Fibroblast of skin of right biceps (primary cell): ENCODE data around the gene MAD2L2.

Experiments
- DNase-seq: peaks from one replicate; pipeline ENCODE4 v3.0.0-alpha.2; 2013

Gene MAD2L2

DNA sequence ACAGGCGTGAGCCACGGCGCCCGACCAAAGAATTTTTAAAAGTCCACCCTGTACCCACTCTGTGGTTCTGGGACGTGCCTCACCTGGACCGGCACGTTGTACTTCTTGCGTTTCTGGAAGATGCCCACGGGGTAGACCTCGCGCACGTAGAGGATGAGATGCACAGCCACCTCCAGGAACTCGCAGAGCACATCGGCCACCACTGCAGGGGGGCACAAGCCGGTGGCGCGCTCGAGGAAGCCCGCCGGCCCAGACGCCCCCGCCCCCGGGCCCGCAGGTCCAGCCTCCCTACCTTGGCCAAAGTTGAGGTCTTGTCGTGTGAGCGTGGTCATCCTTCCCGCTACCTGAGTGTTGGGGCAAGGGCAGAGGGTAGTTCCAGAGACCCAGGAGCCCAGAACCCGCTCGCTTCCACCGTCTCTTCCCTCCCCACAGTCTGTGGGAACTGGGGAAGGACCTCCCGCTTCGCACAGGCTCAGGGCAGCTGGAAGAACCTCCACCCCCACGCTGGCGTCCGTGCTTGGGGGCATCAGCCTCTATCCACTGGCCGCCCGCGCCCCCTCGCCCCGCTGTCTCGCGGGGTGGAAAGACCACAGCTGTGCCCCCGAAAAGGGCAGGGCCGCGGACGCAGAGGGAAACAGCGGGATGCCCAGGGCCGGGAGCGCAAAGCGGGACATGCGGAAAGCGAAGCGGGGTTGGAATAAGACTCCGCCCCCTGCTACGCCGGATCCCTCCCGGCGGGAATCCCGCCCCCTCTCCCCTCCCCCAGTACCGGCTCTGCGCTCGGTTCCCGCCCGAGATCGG, 478 bp downstream of the MAD2L2 start:
- DNase-seq, result no peak

DNA sequence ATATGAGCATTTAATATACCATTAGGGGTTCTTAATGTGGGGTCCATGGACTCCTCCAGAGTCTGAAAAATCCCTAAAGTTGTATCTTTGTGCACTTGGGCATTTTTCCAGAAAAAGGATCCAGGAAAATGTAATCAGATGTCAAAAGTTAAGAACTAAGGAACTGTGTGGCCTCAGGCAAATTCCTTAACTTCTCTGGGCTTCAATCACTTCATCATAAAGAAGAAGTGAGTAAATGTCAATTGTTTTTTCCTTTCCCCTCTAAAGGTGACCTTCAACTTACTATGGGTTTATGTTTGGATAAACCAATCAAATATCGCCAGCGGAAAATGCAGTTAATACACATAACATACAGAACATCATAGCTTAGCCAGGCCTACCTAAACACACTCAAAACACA, 2.5 kb downstream of the MAD2L2 start:
- DNase-seq, result no peak

DNA sequence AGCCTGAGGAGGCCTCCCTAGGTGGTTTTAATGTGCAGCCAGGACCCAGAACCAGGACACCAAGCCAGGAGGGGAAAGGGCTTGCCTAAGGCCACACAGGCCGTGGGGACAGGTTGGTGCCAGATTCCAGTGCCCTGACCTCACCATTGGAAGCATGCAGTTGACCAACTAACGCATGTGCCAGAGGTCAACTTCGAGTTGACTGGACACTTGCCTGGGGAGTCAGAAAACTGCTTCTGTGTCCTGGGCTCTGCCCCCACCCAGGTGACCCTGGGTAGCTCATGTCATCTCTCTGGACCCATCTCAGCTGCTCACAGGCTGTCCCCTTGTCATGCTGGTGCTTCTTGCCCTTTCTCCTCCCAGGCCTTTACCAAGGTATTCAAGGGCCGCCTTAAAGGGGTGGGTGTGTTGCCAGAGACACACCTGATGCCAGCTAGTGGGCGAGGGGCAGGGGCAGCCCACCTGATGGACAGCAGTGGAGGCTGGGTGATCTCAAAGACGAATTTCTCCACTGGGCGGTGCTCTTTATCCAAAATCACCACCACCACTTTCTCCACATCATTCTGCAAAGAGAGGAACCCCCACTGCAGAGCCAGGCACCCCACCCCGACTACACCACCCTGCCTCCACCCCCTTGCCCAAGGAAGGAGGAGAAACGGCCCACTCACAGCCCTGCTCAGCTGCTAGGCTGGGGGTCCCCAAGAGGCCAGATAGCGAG, 4.4 kb downstream of the MAD2L2 start:
- no peak for DNase-seq

DNA sequence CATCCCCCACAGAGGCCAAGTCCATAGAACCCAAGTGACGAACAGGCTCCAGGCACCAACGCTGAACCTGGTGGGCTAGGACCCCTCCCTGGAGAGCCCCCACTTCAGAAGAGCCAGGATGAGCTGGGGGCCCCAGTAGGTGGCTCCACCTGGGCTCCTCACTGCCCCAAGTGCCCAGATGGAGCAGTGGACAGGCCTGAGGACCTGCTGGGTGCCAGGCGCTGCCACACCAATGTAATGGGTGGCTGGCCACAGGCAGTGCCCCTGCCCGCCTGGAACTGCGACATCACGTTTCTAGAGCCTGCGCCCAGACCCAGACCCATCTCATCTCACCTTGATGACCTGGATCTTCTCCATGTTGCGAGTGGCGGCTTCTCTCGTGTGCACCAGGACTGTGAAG, 5.6 kb downstream of the MAD2L2 start:
- DNase-seq, result no peak

DNA sequence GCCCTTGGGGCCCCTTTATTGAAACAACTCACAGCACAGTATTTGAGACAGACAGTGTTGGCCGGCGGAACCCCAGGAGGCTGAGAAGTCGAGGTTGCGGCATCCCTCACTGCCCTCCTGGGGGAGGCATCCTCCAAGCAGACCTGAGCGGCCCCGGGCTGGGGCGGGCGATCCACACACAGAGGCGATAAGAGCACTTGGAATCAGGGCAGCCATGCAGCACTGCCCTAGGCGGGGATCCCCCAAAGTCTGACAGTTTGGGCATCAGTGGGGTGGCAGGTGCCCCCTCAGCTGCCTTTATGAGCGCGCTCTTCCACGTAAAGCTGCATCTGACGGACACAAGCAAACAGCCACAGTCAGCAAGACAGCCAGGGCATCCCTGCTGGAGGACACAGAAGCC, 6.5 kb downstream of the MAD2L2 start:
- DNase-seq, result no peak

DNA sequence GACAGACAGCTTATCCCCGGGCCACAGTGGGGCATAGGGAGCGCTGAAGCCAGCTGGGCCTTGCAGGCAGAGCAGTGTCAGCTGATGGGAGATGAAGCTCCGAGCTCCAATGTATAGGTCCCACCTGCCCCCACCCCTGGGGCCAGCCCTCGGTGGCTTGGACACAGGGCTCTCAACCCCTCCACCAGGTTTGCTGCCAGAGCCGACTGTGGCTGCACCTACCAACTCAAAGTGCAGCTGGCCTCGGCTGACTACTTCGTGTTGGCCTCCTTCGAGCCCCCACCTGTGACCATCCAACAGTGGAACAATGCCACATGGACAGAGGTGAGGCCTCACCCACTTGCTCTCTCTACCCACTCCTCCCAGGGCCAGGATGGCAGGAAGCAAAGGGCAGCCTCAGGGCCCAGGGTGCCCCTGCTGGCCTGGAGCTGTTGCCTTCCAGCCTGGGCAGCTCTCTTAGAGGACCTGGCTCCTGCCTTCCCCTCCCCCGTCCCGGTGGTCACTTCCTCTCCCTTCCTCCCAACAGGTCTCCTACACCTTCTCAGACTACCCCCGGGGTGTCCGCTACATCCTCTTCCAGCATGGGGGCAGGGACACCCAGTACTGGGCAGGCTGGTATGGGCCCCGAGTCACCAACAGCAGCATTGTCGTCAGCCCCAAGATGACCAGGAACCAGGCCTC, 7.7 kb downstream of the MAD2L2 start:
- no peak for DNase-seq

DNA sequence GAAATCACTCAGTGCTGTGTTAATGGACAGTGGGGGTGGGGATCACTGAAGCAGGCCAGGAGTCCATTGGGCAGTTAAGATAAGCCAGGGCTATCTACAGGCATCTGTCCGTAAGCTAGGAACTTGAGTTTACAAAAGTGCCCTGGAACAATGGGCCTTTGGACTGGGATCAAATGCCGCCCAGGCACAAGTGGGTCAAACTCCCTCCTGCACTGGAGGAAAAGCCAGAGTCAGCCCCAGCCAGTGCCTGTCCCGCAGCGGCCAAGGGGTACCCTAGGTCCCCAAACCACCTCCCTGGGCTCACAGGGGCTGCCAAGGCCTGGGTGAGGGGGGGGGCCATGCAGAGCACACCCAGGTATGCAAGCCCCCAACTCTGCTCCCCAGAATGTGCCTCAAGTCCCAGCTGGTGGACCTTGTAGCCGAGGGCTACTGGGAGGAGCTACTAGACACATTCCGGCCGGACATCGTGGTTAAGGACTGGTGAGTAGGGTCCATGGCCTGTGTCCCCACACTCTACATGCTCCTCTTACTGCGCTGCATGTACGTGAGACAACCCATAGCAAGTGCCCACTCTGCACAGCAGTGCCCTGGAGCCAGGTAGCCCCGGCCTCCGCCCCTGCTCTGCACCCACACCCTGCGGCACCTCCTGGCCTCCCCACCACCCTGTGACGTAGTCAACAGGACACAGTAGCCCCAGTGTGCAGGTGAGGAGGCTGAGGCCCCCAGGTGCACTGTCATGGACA, 9.2 kb downstream of the MAD2L2 start:
- DNase-seq, result no peak

DNA sequence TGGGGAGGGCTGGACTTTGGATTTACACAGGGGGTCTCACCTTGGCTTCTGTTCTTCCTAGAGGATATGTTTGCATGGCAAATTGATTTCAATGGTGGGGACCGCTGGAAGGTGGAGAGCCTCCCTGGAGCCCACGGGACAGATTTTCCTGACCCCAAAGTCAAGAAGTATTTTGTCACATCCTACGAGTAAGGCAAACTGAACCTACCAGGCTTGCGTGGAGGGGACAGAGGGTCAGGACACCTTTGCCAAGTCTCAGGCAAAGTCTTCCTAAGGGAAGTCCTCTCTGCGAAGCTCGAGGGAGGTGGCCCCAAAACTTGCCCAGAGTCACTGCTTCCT, 9.8 kb downstream of the MAD2L2 start:
- no peak for DNase-seq

DNA sequence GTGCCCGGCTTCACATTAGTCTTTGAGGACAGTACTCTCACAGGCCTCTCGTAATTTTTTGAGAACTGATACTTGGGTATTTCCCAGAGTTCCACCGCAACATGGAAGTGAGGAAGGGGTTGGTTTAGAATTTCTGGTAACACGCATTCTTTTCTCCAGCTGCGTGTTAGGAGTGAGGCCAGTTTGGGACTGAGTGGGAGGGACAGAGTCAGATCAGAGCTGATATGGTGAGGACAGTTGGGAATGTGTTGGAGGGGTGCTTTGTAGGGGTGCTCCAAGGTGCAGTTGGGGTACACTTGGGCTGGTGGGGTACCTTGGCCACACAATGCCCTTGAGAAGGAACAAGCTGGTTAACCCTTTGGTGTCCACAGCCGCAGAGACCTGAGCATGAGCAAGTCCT, 10.2 kb downstream of the MAD2L2 start:
- DNase-seq, result no peak

DNA sequence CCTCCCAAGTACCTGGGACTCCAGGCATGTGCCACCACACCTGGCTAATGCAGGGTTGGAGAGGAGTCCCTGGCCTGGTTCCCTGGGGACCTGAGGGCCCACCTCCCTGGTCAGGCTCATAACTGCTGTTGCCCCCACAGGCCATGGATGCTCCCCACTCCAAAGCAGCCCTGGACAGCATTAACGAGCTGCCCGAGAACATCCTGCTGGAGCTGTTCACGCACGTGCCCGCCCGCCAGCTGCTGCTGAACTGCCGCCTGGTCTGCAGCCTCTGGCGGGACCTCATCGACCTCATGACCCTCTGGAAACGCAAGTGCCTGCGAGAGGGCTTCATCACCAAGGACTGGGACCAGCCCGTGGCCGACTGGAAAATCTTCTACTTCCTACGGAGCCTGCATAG, 12.4 kb downstream of the MAD2L2 start:
- DNase-seq, result no peak

DNA sequence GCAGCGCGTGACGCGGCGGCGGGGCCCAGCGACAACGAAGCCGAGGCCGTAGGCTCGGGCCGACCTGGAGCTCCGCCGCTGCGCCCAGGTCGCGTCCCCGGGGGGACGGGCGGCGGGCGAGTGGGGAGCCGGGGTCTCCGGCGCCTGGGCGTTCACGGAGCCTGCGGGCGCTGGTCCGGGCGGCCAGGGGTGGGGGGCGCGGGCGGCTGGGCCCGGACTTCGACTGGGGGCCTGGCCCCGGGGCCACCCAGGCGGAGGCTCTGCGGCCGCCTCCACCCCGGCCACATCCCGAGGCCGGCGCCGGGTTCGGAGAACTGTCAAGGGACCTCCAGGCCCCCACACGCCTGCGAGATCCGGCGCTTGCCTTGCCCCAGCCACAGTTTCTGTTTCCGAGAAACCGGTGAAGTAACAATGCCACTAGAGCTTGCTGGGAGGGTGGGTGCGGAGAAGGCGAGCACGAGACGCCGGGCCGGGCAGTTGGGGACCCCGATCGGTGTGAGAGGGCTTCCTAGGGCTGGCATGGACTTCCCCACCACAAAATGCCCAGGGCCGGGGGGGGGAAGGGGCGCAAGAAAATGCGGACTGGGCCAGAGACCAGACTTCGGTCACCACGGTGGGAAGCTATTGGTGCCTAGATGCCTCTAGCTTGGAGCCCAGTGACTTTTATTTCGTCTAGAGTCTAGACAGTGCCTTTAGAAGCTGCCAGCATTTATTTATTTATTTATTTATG, 16.4 kb downstream of the MAD2L2 start:
- peak; percentile 29 for DNase-seq

DNA sequence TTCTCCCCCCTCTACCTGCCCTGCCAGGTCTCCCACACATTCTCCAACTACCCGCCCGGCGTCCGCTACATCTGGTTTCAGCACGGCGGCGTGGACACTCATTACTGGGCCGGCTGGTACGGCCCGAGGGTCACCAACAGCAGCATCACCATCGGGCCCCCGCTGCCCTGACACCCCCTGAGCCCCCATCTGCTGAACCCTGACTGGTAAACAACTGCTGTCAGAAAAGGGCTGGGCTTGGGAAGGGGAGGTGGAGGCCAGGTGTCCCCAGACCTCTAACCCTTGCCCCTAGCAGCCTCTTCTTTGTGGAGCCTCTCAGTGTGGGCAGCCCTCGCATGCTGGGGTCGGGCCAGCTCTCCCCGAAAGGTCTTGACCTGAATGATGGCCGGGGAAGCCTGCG, 19.8 kb downstream of the MAD2L2 start:
- no peak for DNase-seq

DNA sequence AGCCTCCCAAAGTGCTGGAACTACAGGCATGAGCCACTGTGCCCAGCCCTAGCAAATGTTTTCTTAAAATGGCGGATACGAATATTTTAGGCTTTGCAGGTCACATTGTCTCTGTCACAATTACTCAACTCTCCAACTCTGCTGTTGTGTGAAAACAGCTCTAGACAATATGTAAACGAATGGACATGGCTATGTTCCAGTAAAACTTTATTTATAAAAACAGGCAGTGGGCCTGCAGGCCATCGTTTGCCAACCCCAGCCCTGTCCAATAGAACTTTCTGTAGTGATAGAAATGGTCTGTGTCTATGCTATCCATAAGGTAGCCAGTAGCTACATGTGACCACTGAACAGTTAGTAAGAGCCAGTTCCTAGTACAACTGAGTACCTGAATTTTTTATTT, 21.2 kb downstream of the MAD2L2 start:
- DNase-seq, result no peak

DNA sequence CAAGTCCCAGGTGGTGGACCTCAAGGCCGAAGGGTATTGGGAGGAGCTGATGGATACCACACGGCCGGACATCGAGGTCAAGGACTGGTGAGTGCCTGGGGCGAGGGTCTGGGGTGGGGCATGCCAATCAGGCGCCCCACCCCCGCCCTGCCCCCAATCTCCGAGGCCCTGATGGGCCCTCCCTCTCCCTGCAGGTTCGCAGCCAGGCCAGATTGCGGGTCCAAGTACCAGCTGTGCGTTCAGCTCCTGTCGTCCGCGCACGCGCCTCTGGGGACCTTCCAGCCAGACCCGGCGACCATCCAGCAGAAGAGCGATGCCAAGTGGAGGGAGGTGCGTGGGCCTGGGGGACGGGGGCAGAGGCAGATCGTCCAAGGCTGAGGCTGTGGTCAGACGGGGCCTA, 22.4 kb downstream of the MAD2L2 start:
- no peak for DNase-seq

DNA sequence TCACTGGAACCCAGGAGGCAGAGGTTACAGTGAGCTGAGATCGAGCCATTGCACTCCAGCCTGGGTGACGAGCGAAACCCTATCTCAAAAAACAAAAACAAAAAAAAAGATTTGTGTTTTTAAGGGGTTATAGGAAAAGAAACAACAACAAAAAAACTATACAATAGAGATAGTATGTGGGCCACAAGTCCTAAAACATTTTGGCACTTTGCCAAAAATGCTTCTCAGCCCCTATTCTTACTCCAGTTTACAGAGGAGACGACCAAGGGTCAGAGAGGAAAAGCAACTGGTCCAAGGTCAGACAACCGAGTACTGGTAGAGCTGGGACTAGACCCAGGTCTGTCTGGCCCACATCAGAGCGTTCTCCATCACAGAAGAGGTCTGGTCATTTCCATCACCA, 23.3 kb downstream of the MAD2L2 start:
- no peak for DNase-seq

DNA sequence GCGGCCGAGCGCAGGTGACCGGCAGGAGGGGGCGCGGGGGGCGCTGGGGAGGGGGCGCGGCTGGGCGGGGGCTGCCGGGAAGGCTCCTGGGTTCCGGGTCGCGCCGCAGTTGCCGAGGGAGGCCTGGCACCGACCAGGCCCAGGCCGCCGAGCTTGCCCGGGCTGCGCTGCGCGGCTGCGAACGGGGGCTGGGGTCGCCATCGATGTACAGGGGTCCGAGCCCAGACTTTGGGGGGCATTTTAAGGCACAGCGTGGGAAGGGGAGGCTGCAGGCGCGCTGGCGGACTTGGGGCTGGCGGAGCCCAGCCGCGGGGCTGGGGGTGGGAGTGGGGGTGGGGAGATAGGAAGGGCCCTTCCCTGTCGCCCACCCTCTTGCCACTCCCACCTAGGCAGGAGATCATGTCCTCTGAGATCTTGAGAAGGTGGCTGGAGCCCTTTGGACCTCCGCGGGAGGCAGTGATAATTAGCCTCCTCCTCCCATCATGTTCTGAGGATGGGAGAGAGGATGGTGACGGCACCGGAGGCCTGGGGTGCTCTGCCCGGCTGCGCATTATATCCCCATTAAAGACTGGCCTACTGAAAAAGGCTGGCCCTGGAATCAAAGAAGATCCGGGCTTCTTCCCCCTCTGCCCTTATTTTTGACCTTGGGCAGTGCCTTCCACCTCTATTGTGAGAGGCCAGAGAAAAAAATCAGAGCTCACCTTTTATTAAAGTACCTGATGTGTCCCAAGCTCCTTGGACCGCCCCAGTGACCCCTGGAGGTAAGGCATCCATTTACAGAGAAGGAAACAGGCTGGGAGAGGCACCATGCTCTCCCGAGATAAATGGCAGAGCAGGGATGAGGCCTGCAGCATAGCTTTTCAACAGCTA, 25.8 kb downstream of the MAD2L2 start:
- DNase-seq, result no peak

DNA sequence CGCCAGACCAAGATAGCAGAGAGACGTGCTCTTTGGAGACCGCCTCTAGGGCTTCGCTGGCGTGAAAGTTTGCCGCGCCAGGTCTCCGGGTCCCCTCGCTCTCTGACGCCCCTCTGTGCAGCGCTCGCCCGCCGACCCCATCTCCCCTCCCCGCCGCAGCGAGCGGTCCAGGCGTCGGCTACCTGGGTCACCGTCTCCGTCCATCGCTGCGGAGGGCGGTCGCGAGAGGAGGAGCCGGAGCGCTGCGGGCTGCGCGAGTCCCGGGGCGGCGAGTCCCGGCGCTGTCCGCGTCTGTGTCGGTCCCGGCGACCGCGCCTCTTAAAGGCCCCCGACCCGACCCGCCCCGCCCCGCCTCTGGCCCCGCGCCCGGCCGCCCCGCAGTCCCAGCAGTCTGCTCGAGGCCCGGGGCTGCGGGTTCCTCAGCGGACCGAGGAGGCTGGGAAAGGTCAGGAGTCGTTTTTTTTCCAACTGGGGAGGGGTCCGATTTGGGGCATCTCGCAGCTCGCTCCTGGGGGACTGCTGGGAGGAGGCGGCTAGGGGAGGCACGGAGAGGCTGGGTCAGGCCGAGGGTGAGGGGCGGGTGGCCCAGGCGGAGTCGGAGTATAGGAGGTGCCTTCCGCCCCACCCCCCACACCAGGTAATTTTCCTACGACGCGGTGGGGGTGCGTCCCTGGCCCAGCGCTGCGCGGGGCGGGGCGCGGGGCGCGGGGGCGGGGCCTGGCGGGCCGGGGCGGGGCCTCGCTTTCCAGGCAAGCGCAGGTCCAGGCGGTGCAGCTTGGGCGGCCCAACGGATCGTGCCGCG, 26.6 kb downstream of the MAD2L2 start, which contains the start of the genes FBXO2 and FBXO44:
FBXO2 (minus strand) TSS at position 293 of the 802 bp plus-strand sequence; CDS start at position 204, 89 bp downstream.
FBXO44 (plus strand) TSS at position 741 of the 802 bp plus-strand sequence. CDS start 959 bp downstream, outside the sequence.
- peak; percentile 13 for DNase-seq

DNA sequence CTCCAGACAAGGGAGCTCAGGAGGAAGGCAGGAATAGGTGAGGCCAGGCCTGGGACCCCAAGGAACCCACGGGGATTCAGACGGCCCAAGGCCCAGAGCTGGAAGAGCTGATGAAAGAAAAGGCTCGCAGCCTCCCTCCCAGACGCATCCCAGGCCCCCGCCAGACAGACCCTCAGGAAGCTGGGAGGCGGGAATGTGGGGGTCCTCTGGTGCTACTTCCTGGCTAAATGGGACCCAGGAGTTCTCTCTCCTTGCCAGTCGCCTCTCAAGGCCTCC, 27.1 kb downstream of the MAD2L2 start:
- DNase-seq, result no peak

DNA sequence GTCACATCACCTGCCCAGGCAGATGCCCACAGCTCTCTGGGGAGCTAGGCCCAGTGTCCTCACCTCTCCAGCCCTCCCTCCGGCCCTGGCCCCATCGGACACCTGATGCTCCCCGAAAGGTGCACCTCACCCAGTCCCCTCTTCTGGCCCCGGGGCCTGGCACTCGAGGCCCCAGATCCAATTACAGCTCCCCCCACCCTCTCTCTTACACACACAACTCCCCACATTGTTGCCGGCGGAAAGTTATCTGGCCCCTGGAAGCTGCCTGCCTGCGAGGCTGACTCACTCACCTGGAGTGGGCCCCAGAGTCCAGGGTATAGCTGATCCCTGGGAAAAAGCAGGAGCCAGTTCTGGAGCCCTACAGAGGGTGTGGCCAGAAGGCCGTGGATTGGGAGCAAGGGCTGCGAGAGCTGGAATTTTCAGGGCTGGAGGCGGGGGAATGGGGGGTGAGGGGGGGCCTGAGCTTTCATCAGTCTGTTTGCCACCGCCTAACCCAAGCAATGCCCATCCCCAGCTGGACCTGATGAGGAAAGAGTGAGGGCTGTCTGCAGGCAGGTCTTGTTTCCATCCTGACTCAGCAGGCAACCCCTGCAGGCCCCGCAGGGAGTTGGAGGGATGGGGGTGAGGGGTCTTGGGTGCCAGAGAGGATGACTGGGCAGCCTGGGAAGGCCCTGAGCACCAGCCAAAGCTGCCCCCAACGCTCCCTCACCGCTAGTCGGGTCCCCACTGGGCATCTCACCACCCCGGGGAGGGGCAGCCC, 27.7 kb downstream of the MAD2L2 start:
- DNase-seq, result peak; percentile 34

DNA sequence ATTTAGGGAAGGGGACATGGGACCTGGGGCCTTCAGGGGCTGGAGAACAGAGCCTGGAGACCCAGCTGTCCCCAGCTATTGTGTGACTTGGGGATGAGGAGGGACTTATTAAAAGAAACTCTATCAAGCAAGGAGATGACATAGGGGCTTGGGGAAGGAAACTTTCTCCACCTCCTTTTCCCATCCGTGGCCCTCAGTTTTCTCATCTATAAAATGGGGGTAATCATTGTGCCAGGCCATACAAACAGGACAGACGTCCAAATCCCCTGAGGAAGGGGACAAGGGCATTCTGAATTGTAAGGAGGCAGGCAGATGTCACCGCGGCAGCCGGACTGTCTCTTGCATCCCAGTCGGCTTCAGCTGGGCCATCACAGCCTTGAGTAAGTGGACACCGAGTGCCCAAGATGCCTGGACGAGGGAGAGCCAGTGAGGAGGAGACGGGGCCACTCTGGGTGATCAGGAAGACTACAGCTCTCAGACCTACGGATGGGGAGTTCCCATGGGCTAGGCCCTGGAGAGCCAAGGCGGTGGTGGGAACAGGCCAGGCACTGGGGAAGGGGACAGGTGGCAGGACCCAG, 28.7 kb downstream of the MAD2L2 start:
- DNase-seq, result no peak
